Head of caudate nucleus (tissue), 42 donors: ENCODE results near the gene PGBD5.

Source experiments
- DNase-seq, 42 donors: peaks; one replicate each; pipeline versions ENCODE4 v3.0.0 to v3.0.0-alpha.2; 2020 to 2021; ENCODE audit warnings: mixed read lengths in 7 of 42
- intact Hi-C: fragments of 100-400 bp; cut with DNase I; formaldehyde crosslinking; loops from one replicate; pipeline ENCODE4 v1.15.0; 2022

PGBD5 gene

DNA sequence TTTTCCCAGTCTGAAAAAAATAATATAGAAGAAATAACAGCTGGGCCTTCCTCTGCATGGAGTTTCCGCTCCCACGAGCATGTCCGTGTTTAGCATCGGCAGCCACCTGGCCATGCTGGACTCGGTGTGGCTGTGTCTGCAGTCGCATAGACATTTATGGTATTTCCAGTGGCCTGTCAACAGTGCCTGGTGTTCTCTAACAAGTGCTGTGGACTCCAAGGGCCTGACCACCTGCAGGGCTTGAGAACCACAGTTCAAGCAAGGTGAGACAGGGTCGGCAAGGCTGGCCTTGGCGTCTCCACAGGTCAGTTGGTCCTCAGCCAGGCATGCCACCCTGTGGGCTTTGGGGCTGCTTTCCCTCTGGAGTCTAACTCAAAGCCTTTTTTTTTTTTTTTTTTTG lies 124.8 kb downstream of the PGBD5 start:
- intact Hi-C loops, result no loop called here
- DNase-seq, result no peak

DNA sequence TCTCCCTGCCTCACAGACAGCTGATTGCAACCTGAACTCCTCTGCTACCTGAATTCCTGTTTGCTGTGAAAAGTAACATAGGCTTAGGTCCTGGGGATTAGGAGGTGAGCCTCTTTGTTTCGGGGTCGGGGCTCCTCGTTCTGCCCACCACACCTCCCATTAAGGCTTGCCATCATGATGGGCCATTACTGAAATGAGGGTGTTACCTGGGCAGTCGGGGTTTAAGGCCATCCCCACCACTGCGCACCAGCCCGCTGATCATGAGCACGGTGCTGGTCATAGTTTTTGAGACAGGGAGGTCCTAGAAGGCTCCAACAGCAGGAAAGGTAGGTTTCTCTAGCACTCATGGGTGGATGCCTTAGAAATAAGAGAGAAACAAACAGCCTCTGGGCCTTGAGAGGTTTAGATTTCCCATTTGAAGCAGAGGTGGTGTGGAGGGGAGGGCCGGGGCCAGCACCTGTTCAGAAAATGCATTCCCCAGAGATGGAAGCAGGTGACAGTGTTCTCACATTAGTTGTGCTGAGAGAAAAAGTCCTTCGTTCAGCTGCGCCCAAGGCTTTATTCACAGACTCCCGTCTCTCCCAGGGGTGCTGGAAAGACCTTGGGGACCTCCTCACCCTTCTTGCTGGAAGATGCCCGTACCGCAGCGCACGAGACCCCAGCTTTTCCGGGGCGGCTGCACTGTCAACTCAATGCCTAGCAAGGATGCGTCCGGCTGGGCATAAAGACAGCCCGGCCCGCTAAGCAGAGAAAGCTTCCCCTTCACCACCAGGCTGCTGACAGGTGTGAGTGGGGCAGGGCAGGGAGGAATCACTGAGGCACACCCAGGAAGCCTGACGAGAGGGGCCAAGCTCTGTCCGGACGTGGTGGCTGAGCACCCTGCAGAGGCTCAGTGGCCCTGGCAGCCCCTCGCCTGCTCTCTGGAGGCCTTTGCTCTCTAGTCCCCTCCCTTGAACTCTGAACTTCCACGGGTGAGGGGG lies 125.5 kb downstream of the PGBD5 start:
- DNase-seq, result peak in 1 of 42 donors; percentile 10
- intact Hi-C loops, result no loop called here

DNA sequence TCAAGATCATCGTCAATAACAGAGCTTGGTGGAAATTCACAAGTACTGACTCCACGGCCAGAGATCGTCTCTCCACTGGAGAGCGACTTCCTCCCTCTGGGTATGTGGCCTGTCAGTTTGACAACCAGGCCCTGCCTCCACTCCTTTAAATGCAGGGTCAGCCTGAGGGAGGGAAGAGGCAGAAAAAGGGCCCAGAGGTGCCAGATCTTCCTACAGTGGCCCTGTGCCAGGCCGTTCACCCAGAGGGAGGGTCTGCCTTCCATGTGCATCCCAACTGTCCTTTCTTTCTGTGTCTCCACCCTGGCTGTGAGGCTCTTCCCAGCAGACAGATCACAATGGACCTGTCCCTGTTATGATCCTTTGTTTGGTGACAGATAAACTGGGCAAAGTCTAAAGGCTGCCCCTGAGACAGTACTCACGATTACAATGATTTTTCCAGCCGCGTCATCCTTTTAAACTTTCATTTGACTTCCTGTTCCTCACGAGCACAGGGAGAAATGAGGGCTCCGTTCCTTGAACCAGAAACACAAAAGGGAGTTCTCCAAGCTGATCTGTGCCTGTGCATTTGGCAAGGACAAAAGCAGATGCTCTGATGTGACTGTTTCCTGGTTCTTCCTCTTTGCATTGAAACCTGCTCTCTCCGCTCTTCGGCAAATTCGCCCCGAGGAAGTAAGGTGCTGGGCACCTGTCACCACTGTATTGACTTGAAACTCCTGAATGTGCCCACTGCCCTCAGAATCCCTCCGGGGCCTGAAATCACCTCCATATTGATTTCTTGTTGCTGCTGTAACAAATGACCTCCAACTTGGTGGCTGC lies 126.7 kb downstream of the PGBD5 start:
- intact Hi-C loops, result no loop called here
- DNase-seq, result peak in 4 of 42 donors; percentile 11 to 21 (median 12)

DNA sequence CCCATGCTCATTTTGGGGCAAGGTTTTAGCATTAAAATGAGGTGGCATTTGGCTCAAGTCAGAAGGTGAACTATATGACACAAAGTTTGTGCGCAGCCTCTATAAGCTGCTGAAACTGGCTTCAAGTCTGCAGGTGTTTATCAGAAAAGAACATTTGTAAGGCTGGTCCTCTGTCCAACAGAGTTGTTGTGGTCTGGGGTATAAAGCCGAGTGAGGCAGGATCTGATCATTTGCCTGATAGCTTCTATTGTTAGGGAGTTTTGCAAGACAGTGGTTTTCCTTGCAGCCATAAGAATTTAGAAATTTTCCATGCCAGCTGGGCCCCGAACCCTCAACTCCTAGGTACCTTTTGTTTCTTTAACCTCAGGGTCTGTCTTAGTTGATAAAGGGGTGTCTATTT lies 130.8 kb downstream of the PGBD5 start:
- intact Hi-C loops, result no loop called here
- no peak for DNase-seq

DNA sequence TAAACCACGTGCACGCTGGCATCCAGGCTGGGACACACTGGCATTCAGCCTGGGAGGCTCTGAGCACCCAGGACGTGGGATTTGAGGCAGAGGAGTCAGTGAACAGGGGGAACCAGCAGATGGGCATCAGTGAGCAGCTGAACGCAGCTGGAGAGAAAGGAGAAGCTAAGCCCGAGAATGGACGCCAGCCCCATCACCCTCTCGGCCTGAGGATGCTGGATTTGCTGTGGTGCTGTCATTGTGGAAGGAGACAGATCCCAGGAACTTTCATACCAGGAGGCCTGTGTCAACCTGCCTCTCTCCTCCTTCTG lies 132.8 kb downstream of the PGBD5 start:
- intact Hi-C loops, result no loop called here
- DNase-seq, result peak in 3 of 42 donors; percentile 12 to 22 (median 12)

DNA sequence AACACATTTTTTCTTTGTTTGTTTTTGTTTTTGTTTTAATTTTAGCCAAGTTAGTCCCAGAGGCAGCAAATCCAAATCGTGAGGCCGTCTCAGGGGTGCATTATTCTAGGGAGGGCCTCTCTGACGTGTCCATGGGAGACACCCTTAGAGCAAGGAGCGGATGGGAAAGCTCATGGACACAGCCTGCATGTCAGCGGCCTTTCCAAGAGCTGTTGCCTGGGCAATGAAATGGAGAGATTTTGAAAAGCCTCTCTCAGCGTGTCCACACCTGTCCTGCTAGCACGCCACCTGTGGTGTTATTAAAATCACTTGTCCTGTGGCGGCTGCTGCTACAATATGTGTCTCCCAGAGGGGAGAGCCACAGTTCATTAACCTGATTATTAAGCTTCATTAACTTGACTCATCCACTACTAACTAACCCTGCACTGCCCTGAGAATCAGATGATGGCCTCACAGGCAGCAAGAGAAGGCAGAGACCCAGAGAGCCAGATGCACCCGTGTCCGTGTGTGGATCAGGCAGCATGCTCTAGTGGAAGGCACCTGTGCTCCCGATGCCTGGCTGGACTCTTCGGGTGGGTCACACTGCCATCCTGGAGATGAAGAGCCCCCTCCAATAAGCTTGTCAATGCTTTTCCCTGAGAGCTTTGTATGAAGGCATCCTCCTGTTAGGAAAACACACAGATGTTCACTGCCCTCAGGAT lies 133.3 kb downstream of the PGBD5 start:
- intact Hi-C loops, result no loop called here
- DNase-seq, result peak in 4 of 42 donors; percentile 4 to 24 (median 10)

DNA sequence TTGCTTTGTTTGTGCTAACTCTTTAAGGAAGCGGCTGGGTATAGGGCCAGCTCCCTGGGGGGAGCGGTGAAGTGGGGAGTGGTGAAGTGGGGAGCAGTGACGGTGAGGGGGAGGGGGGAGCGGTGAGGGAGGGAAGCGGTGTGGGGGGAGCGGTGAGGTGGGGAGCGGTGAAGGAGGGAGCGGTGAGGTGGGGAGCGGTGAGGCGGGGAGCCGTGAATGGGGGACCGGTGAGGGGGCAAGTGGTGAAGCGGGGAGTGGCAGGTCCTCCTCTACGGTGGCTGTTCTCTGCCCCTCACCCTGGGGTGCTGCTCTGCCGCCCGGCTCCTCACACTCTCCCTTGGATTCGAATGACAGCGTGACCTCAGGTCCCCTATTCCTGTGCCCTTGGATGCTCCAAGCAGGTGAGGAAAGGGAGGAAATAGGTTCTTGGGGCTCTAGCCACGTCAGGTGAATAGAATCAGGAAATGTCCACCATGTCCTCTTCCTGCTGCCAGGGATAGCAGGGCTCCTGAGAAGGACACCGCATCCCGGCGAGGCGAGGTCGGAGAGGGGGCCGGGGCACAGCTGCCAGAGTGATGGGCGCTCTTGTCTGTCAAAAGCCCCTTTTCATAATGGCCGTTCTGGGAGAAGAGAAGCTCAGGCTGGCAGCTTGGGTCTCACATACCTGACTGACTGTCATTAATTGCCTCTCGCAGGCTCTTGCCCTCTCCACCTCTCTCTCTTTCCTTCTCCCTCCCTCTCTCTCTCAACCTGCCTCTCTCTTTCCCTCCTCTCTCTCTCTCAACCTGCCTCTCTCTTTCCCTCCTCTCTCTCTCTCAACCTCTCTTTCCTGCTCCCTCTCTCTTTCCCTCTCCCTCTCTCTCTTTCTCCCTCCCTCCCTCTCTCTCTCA lies 134.2 kb downstream of the PGBD5 start:
- peak in 3 of 42 donors; percentile 3 to 11 (median 11) for DNase-seq
- intact Hi-C loops, result no loop called here

DNA sequence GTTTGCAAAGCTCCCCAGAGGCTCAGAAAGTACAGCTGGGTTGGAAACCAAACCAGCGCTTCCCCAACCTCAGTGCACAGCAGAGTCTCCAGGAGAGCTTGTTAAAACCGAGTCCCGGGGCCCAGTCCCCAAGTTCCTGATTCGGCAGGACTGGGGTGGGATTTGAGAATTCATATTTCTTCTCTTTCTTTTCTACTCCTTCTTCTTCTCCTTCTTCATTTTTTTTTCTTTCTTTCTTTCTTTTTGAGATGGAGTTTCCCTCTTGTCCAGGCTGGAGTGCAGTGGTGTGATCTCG lies 136.8 kb downstream of the PGBD5 start:
- no peak for DNase-seq

DNA sequence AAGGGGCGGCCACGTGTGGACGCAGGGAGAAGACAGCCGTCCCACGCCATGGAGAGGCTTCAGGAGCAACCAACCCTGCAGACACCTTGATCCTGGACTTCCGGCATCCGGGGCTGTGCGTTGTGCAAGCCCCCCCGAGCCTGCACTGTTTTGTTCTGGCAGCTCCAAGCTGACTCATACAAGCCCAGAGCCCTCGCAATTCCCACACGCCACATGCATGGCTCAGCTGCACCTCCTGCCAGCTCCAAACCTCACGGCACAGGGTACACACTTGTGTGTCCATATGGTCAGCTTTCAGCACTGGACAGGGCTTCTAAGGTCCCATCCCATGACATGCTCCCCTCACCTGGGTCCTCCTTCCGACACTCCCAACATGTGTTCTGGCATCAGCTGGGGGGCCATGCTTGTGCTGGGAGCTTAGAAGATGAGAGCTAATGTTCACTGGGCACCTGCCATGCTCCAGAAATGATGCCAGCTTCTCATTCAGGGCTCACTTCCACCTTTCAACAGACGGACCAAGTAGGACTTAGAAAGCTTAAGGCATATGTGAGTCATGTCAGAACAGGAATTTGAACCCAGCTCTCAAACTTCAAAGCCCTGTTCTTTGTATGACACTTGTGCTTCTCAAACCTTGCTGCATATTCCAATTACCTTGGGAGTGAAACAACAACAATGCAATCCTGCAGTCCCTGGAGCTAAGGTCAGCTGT lies 137.3 kb downstream of the PGBD5 start:
- intact Hi-C loops, result no loop called here
- no peak for DNase-seq

More for the DNA sequence above, 136.8 kb downstream of the PGBD5 start:
- intact Hi-C loops, result no loop called here

DNA sequence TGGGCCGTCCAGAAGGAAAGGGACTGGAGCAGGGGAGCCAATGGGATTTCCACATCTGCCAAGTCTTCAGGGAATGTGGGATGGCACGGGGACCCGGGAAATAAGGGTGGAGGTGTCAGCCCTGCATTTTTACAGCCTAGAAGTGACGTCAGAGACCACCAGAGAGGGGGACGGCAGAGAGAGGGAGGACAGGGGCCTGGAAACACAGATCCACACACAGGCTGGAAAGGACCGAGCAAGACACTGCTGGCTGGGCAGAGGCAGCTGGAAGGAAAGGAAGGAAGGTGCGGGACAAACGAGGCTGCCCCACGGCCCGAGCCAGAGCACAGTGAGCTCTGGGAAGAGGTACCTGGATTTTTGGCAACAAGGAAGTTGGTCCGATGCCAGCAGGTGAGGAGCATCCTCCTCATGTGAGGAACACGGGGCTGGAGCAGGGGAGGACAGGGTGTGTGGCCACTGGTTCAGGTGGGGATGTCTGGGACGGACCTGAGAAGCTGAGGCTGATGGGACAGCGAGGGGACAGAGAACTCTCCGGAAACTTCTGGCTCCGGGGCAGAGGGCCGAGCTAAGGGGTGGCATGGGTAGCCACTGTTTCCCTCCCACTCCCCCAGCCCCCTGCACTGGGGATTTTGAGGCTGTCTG lies 138.3 kb downstream of the PGBD5 start:
- no peak for DNase-seq
- intact Hi-C loops, result no loop called here

DNA sequence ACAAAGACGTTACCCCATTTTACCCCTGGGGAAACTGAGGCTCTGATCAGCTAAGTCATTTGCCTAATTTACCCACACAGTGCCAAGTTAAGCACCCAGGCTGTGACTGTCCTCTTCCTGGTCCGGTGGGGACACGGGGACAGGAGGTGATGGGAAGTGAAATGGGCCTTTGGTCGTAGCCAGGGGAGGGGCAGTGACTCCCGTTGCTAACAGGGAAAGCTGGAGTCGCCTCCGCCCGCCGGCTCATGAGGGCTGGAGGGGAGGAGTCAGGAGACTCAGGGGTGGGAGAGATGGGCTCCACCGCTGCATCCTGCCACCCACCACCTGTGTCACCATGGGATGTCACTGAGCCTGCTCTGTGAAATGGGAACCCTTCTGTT lies 139.3 kb downstream of the PGBD5 start:
- intact Hi-C loops, result no loop called here

DNA sequence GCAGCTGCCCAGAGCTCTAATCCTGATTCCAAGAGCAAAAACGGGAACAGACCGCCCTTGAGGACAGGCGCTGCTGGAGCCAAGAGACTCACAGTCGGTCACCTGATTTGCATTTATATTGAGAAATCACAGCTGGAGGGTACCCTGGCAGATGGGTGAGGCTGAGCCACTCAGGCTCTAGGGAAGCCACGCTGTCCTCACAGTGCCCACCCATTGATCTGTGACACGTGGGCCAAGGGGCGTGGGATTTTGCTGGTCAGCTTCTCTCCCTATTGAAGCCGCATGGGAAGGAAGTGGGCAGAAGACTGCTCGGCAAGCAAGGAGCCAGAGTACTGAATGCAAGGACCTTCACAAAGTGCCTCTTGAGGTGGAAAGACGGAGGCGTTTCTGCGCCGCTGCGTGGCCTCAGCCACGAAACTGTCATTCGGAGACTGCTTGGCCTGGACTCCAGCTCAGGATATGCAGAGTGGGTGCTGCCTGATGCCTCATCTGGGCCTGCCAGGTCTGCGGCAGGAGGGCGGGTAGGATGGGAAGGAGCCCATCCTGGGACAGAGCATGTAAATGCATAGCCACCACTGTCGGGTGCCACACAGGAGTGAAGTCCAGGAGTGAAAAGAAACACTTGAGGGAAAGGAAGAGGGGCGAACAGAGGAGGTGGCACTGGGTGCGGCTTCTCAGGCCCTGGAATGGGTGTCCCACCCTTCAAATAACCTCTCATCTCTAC lies 139.8 kb downstream of the PGBD5 start:
- intact Hi-C loops, result no loop called here
- peak in 1 of 42 donors; percentile 12 for DNase-seq

More for the DNA sequence above, 139.3 kb downstream of the PGBD5 start:
- DNase-seq, result no peak

DNA sequence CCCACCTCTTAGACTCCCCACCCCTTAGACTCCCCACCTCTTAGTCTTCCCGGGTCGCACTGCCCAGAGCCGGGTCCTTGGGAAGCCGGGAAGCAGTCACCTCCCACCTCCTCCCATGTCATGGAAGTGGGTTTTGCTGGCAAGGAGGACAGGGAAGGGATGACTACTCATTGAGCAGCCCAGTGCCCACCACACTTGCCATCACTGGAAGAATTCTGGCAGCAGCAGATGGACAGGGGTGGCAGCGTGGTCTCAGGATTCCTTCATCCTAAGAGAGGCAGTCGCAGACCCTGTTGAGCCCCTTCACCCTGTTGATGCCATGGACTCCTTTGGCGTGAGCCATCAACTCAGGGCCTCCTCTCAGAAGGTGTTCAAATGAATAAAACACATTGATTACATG lies 140.8 kb downstream of the PGBD5 start:
- intact Hi-C loops, result no loop called here
- peak in 4 of 42 donors; percentile 1 to 25 (median 8) for DNase-seq

DNA sequence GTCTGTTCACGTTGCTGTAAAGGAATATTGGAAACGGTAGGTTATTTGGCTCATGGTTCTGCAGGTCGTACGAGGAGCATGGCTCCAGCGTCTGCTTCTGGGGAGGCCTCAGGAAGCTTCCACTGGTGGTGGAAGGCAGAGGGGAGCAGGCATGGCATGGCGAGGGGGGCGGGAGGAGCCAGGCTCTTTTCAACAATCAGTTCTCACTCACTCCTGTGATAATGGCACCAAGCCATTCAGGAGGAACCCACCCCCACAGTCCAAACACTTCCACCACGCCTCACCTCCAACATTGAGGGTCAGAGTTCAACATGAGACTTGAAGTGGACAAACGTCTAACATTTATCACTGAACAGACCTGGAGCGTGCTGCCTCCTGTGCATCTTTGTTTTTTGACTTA lies 141.2 kb downstream of the PGBD5 start:
- intact Hi-C loops, result no loop called here
- DNase-seq, result peak in 2 of 42 donors; percentile 3 to 7

DNA sequence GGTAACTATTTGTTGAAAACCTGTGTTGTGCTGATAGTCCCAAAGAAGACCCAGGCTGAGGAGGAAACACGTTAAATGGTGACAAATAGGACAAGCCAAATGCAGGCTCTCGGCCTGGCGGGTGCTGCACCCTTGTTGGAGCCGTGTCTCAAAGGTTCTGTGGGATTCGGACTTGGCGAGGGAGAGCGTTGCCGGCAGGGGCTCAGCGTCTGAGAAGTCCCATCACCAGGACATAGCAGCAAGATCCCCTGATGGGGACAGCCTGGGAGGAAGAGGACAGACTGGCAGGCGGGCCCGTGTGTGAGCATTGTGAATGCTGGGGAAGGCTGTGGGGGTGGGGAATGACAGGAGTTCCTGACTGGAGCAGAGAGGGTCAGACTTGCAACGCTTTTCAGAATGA lies 142.5 kb downstream of the PGBD5 start:
- intact Hi-C loops, result no loop called here
- DNase-seq, result peak in 6 of 42 donors; percentile 1 to 18 (median 10)

DNA sequence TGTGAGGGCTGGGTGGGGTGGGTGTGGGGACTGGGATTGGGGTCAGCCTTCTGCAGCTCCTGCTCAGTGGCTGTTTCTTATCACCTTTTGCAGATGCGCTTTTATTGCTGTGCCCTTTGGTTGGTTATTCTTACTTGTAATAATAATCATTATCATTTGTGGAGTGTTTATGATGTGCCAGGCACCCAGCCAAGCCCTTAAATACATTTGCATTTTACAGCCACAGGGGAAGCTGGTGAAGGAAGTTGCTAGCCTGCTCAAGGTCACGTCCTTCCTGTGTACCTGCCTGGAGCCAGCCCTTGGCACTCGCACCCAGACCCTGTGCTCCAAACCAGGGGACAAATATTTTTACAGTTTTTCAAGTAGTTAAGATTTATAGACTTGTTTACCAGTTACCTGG lies 144.0 kb downstream of the PGBD5 start:
- intact Hi-C loops, result no loop called here

DNA sequence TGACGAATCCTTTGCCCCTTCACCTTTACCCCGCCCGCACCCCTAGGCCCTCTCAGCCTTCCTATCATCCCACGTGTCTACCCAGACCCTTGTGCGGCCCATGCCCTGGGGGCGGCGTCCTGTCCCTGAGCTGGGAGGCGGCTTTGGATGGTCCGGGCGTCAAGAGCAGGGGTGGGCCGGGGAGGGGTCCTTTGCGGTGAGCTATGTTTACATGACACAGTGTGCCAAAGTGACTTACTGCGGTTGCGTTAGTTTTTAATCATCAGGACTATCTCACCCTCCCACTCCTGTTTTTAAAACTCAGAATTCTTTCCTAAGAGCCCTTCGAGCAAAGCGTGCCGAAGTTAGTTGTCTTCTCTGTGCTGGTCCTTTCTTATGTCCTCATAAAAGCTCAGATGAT lies 144.6 kb downstream of the PGBD5 start:
- DNase-seq, result peak in 5 of 42 donors; percentile 7 to 40 (median 23)
- intact Hi-C loops, result no loop called here

More for the DNA sequence above, 144.0 kb downstream of the PGBD5 start:
- peak in 4 of 42 donors; percentile 4 to 22 (median 6) for DNase-seq
